ENCODE data around the gene KL.

- TF ChIP-seq SP1 (CRISPR knock-in tag; conservative IDR thresholded peaks at IDR 0.05) (no peak), ATF1 (CRISPR knock-in tag; IDR thresholded peaks at IDR 0.05) (no peak), ZNF121 (CRISPR knock-in tag; IDR thresholded peaks at IDR 0.05) (no peak), ELF4 (CRISPR knock-in tag; IDR thresholded peaks at IDR 0.05; ENCODE audit: low read depth) (no peak), TCF7 (CRISPR knock-in tag; IDR thresholded peaks at IDR 0.05; ENCODE audit: low read depth) (no peak), USF1 (CRISPR knock-in tag; IDR thresholded peaks at IDR 0.05) (no peak), ATF6 (CRISPR knock-in tag; IDR thresholded peaks at IDR 0.05) (no peak), ZNF263 (CRISPR knock-in tag; IDR thresholded peaks at IDR 0.05; ENCODE audit: low read depth) (no peak)
- TF ChIP-seq, protein P1, sequence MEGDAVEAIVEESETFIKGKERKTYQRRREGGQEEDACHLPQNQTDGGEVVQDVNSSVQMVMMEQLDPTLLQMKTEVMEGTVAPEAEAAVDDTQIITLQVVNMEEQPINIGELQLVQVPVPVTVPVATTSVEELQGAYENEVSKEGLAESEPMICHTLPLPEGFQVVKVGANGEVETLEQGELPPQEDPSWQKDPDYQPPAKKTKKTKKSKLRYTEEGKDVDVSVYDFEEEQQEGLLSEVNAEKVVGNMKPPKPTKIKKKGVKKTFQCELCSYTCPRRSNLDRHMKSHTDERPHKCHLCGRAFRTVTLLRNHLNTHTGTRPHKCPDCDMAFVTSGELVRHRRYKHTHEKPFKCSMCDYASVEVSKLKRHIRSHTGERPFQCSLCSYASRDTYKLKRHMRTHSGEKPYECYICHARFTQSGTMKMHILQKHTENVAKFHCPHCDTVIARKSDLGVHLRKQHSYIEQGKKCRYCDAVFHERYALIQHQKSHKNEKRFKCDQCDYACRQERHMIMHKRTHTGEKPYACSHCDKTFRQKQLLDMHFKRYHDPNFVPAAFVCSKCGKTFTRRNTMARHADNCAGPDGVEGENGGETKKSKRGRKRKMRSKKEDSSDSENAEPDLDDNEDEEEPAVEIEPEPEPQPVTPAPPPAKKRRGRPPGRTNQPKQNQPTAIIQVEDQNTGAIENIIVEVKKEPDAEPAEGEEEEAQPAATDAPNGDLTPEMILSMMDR (IDR thresholded peaks at IDR 0.05): no peak
Measured at GRCh38 chr13:33037673-33038072, 21.4 kb downstream of the KL start.
